ENCODE data around the gene EEF1B2.
"Not testable (repeated sequence)": the region's sequence is repeated elsewhere in the genome, so short reads cannot be mapped to it uniquely, and the experiment has no call there.

The EEF1B2 gene

DNA sequence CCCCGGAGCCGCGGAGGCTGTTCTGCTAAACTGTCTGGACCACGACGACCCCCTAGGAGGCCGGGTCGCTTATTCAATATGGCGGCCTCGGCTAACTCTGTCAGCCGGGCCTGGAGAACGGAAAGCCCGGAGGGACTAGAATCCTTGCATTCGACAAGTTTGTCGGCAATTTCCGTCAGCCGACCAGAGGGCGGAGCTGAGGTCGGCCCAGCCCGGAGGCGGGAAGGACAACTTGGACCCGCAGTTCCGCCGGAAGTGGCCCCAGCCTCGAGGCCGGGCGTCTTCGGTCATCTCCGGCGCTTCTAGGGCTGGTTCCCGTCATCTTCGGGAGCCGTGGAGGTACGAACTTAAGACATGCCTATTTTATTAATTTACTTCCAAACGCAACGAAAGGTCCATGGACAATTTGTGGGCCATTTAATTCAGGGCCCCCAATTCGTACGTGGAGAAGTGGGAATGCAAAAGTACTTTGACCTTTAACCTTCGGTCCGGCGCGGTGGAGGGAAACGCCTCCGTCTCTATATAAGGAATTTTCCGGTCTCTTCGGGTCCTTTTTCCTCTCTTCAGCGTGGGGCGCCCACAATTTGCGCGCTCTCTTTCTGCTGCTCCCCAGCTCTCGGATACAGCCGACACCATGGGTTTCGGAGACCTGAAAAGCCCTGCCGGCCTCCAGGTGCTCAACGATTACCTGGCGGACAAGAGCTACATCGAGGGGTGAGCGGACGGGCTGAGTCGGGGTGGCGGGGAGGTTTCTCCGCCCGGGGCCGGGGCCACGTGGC, at the start of gene EEF1B2, which contains the start of gene NDUFS1:
Gene EEF1B2, plus strand, starts transcription at position 550 of the 779 bp plus-strand sequence. Its CDS starts 85 bp downstream, at position 635.
Gene NDUFS1, minus strand, starts transcription at position 99 of the 779 bp plus-strand sequence. CDS start 5,766 bp downstream, outside the sequence.
- DNase-seq, result peak; percentile 98

DNA sequence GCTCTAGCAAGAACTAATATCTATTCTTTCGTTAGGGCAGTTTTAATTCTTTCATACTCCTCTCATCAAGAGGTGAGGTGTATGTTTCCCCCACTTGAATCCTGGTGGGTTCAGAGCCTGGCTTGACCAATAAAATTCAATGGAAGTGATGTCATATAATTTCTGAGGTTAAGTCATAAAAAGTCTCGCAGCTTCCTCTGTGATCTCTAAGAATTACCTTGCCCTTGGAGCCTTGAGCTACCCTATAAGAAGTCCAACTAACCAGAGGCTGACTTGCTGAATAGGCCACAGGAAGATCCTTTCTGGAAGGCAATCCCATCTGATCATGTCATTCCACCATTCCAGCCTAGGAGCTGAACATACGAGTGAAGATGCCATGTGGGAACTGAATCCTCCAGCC, 47.6 kb upstream of the EEF1B2 start:
- DNase-seq, result no peak

DNA sequence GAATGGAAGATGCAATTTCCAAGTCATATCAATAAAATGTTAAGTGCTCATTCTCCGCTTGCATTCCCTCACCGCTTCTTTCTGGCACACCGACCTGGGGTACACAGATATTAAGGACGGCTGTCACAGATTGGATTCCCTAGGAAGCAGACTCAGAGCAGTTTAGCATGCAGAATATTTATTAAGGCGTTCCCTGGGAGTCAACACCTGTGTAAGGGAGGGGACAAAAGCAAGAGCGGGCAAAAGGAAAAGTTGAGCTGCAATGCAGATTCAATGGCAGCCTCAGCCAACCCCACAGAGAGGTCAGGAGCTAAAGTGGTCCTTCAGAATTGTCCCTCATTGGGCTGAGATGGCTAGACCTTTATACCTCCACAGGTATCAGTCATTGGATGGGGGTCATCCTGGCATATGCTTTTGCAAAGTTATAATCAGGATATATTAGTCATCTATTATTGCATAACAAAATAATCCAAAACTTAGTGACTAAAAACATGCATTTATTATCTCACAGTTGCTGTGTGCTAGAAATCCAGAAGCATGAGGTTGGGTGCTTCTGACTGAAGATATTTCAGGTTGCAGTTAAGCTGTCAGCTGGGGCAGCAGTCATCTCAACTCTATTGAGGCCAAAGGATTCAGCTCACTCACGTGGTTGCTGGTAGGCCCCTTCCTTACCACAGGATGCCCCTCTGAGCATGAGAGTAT, 46.7 kb upstream of the EEF1B2 start:
- peak; percentile 10 for DNase-seq

DNA sequence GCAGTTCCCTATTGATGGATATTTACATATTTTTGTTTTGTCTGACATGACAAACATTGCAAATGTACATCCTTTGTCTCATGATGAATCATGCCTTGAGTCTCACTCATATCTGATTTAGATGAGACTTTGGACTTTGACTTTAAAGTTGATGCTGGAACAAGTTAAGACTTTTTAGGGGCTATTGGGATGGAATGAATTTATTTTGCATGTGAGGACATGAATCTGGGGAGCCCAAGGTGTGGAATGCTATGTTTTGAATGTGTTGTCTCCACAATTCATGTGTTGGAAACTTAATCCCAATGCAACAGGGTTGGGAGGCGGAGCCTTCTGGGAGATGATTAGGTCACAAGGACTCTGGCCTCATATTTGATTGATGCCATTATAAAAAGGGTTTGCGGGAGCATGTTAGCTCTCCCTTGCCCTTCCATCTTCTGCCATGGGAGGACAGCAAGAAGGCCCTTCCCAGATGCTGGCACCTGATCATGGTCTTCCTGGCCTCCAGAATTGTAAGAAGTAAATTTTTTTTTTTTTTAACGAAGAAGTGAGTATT, 44.6 kb upstream of the EEF1B2 start:
- DNase-seq, result no peak

DNA sequence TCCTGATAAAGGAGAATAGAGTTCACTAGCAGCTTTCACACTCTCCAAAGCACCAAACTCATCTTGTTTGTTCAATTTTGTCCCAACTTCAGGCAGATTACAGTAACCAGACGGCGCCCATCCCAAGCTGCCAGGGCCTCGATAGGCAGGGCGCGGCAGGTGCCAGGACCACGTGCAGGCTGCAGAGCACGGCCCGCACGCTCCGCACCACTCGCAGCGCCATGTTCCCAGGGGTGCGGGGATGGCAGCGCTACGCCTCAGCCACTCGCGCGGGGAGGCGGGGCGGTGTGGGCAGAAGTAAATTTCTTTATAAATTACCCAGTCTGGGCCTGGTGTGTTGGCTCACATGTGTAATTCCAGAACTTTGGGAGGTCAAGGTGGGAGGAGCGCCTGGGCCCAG, 43.4 kb upstream of the EEF1B2 start:
- DNase-seq, result no peak

DNA sequence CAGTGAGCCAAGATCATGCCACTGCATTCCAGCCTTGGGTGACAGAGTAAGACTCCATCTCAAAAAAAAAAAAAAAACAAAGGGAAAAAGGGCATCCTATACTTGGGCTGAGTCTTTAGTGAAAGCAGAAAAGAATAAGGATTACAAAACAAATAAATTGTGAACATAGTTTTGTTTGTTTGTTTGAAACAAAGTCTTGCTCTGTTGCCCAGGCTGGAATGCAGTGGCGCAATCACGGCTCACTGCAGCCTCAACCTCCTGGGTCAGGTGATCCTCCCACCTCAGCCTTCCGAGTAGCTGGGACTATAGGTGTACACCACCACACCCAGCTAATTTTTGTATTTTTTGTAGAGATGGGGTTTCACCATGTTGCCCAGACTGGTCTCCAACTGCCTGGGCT, 37.1 kb upstream of the EEF1B2 start:
- DNase-seq, result not testable (repeated sequence)

DNA sequence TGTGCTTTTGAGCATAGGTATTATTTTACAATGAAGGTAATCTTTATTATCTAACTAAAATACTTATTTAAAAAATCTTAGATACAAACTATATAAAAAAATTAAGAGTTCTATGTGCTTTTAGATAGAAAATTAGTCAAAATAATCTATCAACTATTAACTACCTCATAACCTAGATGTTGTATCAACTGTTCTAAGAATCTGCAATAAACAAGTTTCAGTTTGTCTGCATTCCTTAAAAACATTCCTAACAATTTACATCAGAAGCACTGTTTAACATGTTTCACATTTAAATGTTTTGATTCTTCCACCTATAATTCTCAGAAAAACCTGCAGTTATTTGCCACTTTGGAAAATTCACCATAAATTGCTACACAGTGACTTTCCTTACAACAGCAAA, 33.8 kb upstream of the EEF1B2 start:
- DNase-seq, result no peak

DNA sequence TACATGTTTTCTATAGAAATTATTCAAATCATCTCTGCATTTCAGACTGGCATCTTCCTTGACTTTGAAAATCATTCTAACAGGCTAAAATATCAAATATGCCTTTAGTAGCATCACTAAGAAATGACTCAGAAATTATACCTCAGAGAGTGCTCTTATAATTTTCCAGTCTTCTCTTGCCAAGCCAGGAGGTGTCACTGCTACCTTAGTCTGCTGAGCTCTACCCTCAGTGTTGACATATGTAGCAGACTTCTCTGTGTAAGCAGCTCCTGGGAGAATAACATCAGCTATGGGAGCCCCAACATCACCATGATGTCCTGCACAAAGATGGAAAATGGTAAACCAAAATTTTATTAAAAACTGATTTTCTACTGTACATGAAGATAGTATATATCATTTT, 32.0 kb upstream of the EEF1B2 start:
- DNase-seq, result no peak

DNA sequence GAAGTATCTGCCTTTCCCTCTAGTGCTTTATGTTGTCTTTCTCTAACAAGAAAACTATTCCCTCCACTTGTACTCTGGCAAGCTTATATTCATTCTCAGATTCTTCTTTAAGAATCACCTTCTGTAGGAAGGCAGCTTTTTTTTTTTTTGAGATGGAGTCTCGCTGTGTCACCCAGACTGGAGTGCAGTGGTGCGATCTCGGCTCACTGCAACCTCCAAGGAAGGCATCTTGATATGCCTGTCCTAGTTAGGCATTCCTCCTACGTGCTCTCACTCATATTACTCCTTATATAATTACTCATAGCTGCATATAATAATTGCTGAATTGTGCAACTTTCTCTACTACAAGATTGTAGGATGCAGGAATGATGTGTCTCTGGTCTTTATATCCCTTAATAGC, 16.2 kb upstream of the EEF1B2 start:
- no peak for DNase-seq

DNA sequence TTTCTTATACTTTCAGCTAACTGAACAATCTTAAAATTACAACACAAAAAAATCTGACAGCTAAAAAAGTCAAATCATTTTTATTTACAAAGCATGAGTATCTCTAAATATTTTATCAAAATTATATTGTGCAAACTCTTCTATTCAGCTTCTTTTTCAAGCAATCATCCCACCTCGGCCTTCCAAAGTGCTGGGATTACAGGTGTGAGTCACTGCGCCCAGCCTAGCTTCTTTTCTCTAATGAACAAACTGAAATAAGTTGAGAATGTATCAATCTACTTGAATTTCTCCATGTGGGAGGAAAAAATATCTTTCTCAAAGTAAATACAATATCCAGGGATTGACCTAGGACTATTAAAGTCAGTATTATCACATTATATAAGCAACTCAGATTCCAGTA, 15.3 kb upstream of the EEF1B2 start:
- no peak for DNase-seq

DNA sequence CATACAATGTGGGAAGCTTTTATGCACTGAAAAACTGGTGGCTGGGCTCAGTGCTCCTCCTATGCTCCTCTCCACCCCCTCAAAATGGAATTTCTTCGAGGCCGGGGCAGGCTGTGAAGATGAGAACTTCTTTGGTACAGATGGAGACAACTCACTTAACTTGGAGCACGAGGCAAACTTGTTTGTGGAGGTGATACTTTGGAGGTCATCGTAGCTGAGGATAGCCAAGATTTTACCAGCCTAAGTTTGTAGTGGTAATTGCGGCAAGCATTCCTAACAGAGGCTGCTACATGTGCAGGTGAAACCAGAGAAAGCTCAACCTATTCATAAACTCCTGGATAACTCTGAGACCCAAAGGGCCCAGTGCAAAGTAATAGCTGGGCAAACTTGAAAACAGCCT, 14.0 kb upstream of the EEF1B2 start:
- no peak for DNase-seq

DNA sequence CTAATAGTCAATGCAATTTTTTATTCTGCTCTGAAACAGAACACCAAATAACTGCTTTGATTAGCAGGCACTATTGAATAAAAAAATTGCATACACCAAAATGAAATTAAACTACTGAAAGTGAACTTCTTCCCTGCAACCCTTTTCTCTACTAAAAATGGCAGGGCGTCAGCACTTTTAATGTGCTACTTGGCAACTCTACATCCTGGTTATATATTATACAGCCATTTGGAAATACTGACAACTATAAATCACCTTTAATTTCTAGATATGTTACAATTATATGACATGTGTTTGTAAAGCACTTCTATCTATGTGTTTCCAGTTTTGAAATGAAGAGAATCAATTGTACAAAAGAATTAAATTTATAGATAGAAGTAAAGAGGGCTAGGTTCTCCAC, 10.4 kb upstream of the EEF1B2 start:
- no peak for DNase-seq

DNA sequence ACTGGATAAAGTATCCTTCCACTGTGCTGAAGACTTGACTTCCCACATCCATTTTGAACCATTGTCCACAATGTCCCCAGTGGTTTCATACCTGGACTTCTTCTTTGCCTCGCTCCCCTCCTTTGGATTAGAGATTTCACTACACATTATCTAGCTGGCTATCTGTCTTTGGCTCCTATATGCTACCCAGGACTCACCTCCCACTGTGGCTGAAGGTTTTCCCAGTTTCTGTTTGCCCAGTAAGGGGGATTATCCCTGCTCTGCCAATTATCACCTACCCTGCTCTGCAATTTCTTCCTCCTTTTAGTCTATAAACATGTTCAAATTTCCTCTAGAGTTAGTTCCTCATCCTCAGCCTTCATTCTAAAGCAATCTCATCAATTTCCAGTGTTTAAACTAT, 9.5 kb upstream of the EEF1B2 start:
- DNase-seq, result no peak

DNA sequence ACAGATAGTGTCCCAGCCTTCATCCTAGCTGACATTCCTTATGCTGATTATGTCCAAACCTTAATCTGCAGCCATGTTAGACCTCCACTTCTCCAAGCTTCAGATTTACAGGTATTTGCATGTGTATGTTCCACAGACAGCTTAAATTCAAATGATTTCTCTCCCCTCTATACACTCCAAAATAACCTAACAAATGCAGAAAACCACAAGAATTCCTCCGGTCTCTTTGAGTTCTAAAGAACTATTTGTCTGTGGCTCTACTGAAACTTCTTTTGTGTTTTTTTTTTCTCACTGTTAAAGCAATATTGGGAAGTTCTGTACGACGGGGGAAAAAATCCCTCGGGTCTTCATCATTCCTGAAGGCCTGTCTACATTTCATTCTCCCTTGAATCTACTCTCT, 9.1 kb upstream of the EEF1B2 start:
- DNase-seq, result no peak

DNA sequence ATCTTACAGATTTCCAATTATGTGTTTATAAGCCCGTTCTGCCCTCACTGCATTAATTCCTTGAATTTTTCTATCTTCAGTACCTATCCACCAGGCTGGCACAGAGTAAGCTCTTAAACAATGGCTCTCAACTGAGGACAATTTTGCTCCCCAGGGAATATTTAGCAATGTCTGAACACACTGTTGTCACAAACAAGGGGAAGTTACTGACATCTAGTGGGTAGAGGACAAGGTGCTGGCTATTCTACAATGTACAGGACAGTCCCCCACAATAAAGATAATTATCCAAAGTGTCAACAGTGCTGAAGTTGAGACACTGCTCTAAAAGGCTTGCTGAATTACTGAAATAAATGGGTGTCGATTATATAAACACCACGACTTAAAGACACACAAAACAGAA, 5.5 kb upstream of the EEF1B2 start:
- DNase-seq, result peak; percentile 5

DNA sequence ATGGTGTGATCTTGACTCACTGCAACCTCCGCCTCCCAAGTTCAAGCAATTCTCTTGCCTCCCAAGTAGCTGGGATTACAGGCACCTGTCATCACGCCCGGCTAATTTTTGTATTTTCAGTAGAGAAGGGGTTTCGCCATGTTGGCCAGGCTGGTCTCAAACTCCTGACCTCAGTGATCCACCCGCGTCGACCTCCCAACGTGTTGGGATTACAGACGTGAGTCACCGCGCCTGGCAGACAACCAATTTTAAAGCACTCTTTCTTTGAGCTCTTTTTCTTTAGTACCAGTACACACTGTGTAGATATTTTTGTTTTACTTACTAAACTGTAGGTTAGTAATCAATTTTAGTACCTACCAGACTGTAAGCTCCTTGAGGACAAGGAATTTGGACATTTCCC, 2.7 kb upstream of the EEF1B2 start:
- not testable (repeated sequence) for DNase-seq

DNA sequence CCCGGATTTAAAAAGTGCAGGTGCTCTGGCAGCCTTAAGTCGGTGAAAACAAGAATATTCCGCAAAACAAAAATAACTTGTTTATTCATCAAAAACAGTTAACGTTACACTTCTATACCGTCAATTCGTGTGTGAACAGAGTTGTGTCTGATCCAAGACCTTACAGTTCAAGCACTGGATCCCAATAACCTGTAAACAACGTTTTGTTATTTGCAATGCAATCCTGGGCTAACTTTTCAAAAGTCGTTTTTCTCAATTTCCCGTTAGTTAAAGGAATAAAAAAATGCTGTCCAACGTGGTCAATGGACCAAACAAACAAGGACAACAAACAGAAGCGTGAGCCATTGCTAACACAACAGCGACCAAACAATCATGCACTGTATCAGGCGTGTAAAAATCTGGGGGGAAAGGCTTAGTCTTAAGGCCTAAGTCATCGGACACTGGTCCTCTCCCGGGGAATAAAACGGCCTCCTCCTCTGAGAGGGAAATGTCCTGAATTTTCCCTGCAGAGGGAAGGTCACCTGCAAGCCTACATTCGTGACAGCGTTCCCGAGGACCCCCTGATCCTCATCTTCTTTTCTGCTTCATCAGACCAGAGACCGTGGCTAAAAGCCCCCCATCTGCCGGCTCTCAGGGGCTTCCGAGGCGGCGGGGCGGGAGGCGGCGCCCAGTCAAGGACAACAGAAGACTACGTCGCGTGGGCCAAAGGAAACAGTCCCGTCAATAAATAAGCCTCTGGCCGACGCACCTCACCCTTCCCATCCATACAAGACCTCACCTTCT, 941 bp upstream of the EEF1B2 start:
- peak; percentile 5 for DNase-seq

DNA sequence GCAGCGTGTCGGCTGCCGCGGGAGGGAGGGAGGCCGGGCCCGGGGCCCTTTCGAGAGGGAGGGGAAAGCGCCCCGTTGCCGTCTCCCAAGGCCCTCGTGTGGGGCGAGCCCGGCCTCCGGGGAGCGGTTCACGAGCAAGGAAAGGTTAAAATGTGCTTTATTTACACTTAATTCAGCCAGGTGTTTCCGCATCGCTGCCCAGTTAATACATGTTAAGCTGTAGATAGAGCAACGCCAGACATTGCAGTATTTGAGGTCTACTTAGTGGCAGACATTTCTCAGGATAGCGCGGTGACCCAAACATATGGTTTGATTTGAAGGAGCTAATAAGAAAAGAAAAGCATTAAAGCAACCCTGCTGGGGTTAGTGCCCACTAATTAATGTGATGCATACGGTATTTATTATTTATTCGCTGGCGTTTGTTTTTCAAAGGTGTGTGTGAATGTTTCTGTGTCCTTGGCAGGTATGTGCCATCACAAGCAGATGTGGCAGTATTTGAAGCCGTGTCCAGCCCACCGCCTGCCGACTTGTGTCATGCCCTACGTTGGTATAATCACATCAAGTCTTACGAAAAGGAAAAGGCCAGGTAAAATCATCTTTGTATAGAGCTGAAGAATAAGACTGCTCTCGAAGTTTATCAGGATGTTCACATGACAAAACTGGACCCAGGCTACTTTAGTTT, 571 bp downstream of the EEF1B2 start:
- DNase-seq, result no peak

DNA sequence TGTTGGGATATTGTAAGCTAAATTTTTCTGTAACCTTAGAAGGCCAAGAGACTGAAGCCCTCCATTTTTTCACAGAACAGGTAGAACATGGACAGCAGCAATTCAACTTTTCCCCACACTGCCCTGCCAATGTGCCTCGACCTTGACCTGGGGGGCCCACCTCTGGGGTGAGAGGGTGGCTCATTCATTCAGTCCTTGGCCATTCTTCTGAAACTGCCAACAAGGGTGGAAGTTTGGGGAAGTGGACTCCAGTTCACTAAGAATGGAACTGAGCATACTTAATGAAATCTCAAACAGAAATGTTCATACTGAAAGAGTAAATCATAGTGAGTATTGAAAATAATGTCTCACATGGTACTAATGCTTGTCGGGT, 1.1 kb downstream of the EEF1B2 start:
- no peak for DNase-seq

DNA sequence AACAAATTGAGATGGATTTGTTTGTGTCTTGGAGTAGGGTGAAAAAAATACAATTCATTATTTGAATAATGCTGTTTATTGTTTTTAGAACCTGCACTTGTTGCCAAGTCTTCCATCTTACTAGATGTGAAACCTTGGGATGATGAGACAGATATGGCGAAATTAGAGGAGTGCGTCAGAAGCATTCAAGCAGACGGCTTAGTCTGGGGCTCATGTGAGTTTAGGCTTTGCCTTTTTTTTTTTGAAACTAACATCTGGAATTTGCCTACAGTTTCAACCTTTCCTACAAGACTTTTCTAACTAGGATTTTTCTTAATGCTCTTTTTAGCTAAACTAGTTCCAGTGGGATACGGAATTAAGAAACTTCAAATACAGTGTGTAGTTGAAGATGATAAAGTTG, 2.7 kb downstream of the EEF1B2 start:
- not testable (repeated sequence) for DNase-seq

DNA sequence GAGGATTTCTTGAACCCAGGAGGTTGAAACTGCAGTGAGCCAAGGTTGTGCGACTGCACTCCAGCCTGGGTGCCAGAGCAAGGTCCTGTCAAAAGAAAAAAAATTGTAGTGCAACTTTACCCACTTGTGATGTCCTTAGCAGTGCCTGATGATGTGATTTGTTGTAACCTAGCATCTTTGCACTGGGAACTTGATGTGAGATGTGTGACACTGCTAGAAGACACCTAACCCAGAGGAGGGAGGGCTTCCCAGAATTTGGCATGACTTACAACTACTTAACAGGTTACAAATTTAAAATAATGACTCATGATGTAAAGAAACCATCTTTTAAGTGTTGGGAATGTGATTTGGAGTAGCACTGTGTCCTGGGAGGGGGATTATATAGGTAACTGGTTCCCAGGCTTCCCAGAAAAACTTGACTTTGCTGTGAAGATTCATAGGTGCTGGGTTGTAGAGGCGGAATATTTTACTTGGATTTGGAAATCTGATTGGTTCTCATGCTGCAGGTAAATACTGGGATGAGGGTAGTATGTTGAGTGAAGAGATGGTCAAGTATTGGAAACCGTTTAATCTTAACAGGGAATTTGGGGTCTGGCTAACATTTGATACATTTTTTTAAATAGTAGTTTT, 3.7 kb downstream of the EEF1B2 start:
- no peak for DNase-seq

DNA sequence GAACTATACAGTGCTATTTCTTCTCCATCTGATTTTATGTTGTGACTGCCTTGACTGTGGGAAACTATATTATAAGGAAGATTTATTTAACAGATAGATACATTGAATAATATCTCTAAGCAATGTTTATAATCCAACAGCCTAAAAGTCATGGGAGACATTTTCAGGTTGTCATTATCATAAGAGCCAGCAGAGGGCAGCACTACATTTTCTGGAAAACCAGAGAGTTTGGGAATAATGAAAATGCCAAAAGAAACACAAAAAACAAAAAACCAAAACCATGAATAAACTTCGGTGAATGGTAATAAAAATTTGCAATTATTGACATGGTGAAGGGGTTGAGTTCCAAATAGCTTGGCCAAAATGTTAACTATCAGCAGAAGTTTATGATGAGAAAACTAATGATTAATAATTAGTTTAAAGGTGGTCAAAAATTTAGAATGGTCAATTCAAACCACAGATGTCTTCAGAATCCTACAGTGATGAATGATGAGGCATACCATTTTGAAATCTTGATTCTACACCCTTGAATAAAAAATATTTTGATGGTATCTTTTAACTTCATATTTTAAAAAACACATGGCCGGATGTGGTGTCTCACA, 4.7 kb downstream of the EEF1B2 start:
- DNase-seq, result peak; percentile 41
